Neutrophil (primary cell): ENCODE measurements around the gene CAMTA1.

Experiments used
- H3K27ac ChIP-seq: fragments of 200-600 bp; sonication (generic); 2 replicates; pipeline ENCODE4 v1.5.1; 2016; ENCODE audit warnings: mild to moderate bottlenecking, moderate library complexity
- H3K27me3 ChIP-seq: fragments of 200-600 bp; sonication (generic); 2 replicates; pipeline ENCODE4 v1.6.0; 2016; ENCODE audit warnings: mild to moderate bottlenecking
- H3K36me3 ChIP-seq: fragments of 200-600 bp; sonication (generic); 2 replicates; pipeline ENCODE4 v1.5.1; 2017
- H3K4me1 ChIP-seq, 2 experiments: fragments of 200-600 bp in 1 of 2; sonication (generic) in 1 of 2; 1 replicate in 1 of 2; 2 replicates in 1 of 2; pipeline versions ENCODE4 v1.5.1 to v1.6.1; 2013 to 2016; ENCODE audit warnings: low read depth in 1 of 2, low read length in 1 of 2, mild to moderate bottlenecking in 1 of 2, moderate library complexity in 1 of 2; ENCODE audit not compliant: control insufficient read depth in 1 of 2, insufficient read depth in 1 of 2
- H3K4me3 ChIP-seq, 2 experiments: fragments of 200-600 bp in 1 of 2; sonication (generic) in 1 of 2; 1 replicate in 1 of 2; 2 replicates in 1 of 2; pipeline ENCODE4 v1.5.1; 2013 to 2016; ENCODE audit warnings: low read depth in 1 of 2, low read length in 1 of 2, mild to moderate bottlenecking in 1 of 2, moderate library complexity in 1 of 2
- H3K9me3 ChIP-seq: fragments of 200-600 bp; sonication (generic); 2 replicates; pipeline ENCODE4 v1.5.1; 2016
- CTCF ChIP-seq: fragments of 200-600 bp; sonication (generic); IDR thresholded peaks from 2 replicates; pipeline ENCODE4 v1.5.1; 2016; ENCODE audit warnings: antibody characterized with exemption

Gene CAMTA1

GRCh38 chr1:6985549-6986276, 200.5 kb downstream of the CAMTA1 start:
- H3K27me3 ChIP-seq = peaks cover 14% of the 10 kb centered on the region
- TF ChIP-seq CTCF = no peak

GRCh38 chr1:6986281-6986680, 201.0 kb downstream of the CAMTA1 start:
- no peak overlapping the region for H3K27ac ChIP-seq
- peaks cover 14% of the 10 kb centered on the region for H3K27me3 ChIP-seq
- H3K4me3 ChIP-seq = no peak overlapping the region
- no peaks in the 10 kb centered on the region for H3K9me3 ChIP-seq
- H3K4me1 ChIP-seq = no peaks in the 10 kb centered on the region
- no peaks in the 10 kb centered on the region for H3K36me3 ChIP-seq
- no peak for TF ChIP-seq CTCF

More at GRCh38 chr1:6985549-6986276, 200.5 kb downstream of the CAMTA1 start:
- H3K27ac ChIP-seq = no peak overlapping the region
- H3K36me3 ChIP-seq = no peaks in the 10 kb centered on the region
- no peaks in the 10 kb centered on the region for H3K4me1 ChIP-seq
- H3K9me3 ChIP-seq = no peaks in the 10 kb centered on the region
- no peak overlapping the region for H3K4me3 ChIP-seq

GRCh38 chr1:6987940-6988339, 202.7 kb downstream of the CAMTA1 start:
- Histone ChIP-seq H3K36me3 (no peaks in the 10 kb centered on the region), H3K4me1 (no peaks in the 10 kb centered on the region), H3K27ac (no peak overlapping the region), H3K27me3 (peaks cover 14% of the 10 kb centered on the region), H3K9me3 (no peaks in the 10 kb centered on the region), H3K4me3 (no peak overlapping the region)
- no peak for TF ChIP-seq CTCF

- H3K27me3 ChIP-seq = peaks cover 14% of the 10 kb centered on the region
- H3K4me3 ChIP-seq = no peak overlapping the region
- no peaks in the 10 kb centered on the region for H3K4me1 ChIP-seq
- no peak overlapping the region for H3K27ac ChIP-seq
- no peaks in the 10 kb centered on the region for H3K9me3 ChIP-seq
- no peaks in the 10 kb centered on the region for H3K36me3 ChIP-seq
- TF ChIP-seq CTCF = no peak
Observed at GRCh38 chr1:6988796-6989195, 203.5 kb downstream of the CAMTA1 start.

- no peak overlapping the region for H3K27ac ChIP-seq
- TF ChIP-seq CTCF = no peak
- H3K36me3 ChIP-seq = no peaks in the 10 kb centered on the region
- H3K4me1 ChIP-seq = no peaks in the 10 kb centered on the region
- peaks cover 14% of the 10 kb centered on the region for H3K27me3 ChIP-seq
- no peaks in the 10 kb centered on the region for H3K9me3 ChIP-seq
- H3K4me3 ChIP-seq = no peak overlapping the region
Observed at GRCh38 chr1:6989212-6990159, 204.2 kb downstream of the CAMTA1 start.
